Measurements from ENCODE around the gene CRISPLD2.

CRISPLD2 gene

GRCh38 chr16:84800158-84800978, 19.4 kb upstream of the CRISPLD2 start:
- no peak for DNase-seq (ENCODE audit: low read depth)

- no peak for DNase-seq (ENCODE audit: low read depth)
Observed at GRCh38 chr16:84803146-84803545, 16.6 kb upstream of the CRISPLD2 start.

- DNase-seq (ENCODE audit: low read depth): no peak
Observed at GRCh38 chr16:84804326-84804725, 15.5 kb upstream of the CRISPLD2 start.

GRCh38 chr16:84806256-84806889, 13.4 kb upstream of the CRISPLD2 start:
- peak; percentile 63 for DNase-seq (ENCODE audit: low read depth)

GRCh38 chr16:84806890-84807258, 12.9 kb upstream of the CRISPLD2 start:
- no peak for DNase-seq (ENCODE audit: low read depth)

GRCh38 chr16:84807776-84808175, 12.0 kb upstream of the CRISPLD2 start:
- DNase-seq (ENCODE audit: low read depth): no peak

- DNase-seq (ENCODE audit: low read depth): no peak
Observed at GRCh38 chr16:84808826-84809225, 11.0 kb upstream of the CRISPLD2 start.

- peak; percentile 79 for DNase-seq (ENCODE audit: low read depth)
Observed at GRCh38 chr16:84810518-84811273, 9.1 kb upstream of the CRISPLD2 start.

- no peak for DNase-seq (ENCODE audit: low read depth)
Observed at GRCh38 chr16:84811529-84811928, 8.3 kb upstream of the CRISPLD2 start.

- DNase-seq (ENCODE audit: low read depth): no peak
Observed at GRCh38 chr16:84813141-84813934, 6.4 kb upstream of the CRISPLD2 start.

- DNase-seq (ENCODE audit: low read depth): no peak
Observed at GRCh38 chr16:84815462-84815861, 4.3 kb upstream of the CRISPLD2 start.

GRCh38 chr16:84816023-84816422, 3.8 kb upstream of the CRISPLD2 start:
- DNase-seq (ENCODE audit: low read depth): no peak

- DNase-seq (ENCODE audit: low read depth): no peak
Observed at GRCh38 chr16:84816485-84816884, 3.3 kb upstream of the CRISPLD2 start.

- no peak for DNase-seq (ENCODE audit: low read depth)
Observed at GRCh38 chr16:84817206-84817605, 2.6 kb upstream of the CRISPLD2 start.

GRCh38 chr16:84817613-84818012, 2.2 kb upstream of the CRISPLD2 start:
- DNase-seq (ENCODE audit: low read depth): no peak

- DNase-seq (ENCODE audit: low read depth): no peak
Observed at GRCh38 chr16:84818133-84818532, 1.7 kb upstream of the CRISPLD2 start.

GRCh38 chr16:84818989-84819643, 669 bp upstream of the CRISPLD2 start:
- no peak for DNase-seq (ENCODE audit: low read depth)

- no peak for DNase-seq (ENCODE audit: low read depth)
Observed at GRCh38 chr16:84820305-84820684, 510 bp downstream of the CRISPLD2 start.

GRCh38 chr16:84820771-84821170, 986 bp downstream of the CRISPLD2 start:
- DNase-seq (ENCODE audit: low read depth): no peak

GRCh38 chr16:84821179-84821578, 1.4 kb downstream of the CRISPLD2 start:
- DNase-seq (ENCODE audit: low read depth): no peak

Measured in GM04503 (cell line).